Measurements from ENCODE around the gene CIDEC.

Gene CIDEC

DNA sequence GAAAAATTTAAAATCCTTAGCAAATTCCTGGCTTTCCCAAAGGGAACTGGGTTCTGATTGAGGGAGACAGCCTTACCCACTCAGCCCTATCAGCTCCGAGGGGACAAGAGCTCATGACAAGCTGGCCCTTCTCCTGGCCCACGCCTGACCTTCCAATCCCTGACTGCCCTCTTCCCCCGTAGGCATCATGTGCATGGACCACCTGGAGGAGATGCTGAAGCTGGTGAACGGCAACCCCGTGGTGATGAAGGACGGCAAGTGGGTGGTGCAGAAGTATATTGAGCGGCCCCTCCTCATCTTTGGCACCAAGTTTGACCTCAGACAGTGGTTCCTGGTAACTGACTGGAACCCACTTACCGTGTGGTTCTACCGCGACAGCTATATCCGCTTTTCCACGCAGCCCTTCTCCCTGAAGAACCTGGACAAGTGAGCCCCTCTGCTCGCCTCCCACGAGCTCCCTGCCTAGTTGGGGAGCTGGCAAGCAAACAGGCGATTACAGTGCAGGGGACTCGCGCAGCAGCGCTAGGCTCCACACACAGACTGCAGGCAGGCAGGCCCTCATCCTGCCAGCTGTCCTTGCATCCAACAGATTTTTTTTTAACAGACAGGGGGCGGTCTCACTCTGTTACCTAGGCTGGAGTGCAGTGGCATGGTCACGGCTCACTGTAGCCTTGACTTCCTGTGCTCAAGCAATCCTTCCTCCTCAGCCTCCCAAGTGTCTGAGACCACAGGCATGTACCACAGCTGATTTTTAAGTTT is 53.1 kb downstream of the CIDEC start:
- Histone ChIP-seq H3K27ac (ENCODE audit: low read depth, low read length) (no peak overlapping the region), H3K4me2 (ENCODE audit: low read length) (no peak overlapping the region), H3K27me3 (ENCODE audit: control insufficient read depth, low read length) (no peaks in the 10 kb centered on the region), H3K4me1 (ENCODE audit: control insufficient read depth, low read length) (peaks cover 7% of the 10 kb centered on the region), H4K20me1 (ENCODE audit: control insufficient read depth, insufficient read depth, low read depth, low read length) (no peaks in the 10 kb centered on the region), H3K4me3 (ENCODE audit: low read length) (no peak overlapping the region), H3K79me2 (ENCODE audit: control insufficient read depth, low read length) (no peaks in the 10 kb centered on the region), H3K9me3 (ENCODE audit: control insufficient read depth, insufficient read depth, low read length) (no peaks in the 10 kb centered on the region), H3F3A (ENCODE audit: control insufficient read depth, insufficient read depth) (no peaks in the 10 kb centered on the region), H3K36me3 (ENCODE audit: control insufficient read depth, low read length) (peaks cover 10% of the 10 kb centered on the region; the same call in 1 of the 2 replicates), H3K9me2 (replicated peaks; ENCODE audit: control insufficient read depth, low read length) (no peaks in the 10 kb centered on the region)
- TF ChIP-seq, protein P1, sequence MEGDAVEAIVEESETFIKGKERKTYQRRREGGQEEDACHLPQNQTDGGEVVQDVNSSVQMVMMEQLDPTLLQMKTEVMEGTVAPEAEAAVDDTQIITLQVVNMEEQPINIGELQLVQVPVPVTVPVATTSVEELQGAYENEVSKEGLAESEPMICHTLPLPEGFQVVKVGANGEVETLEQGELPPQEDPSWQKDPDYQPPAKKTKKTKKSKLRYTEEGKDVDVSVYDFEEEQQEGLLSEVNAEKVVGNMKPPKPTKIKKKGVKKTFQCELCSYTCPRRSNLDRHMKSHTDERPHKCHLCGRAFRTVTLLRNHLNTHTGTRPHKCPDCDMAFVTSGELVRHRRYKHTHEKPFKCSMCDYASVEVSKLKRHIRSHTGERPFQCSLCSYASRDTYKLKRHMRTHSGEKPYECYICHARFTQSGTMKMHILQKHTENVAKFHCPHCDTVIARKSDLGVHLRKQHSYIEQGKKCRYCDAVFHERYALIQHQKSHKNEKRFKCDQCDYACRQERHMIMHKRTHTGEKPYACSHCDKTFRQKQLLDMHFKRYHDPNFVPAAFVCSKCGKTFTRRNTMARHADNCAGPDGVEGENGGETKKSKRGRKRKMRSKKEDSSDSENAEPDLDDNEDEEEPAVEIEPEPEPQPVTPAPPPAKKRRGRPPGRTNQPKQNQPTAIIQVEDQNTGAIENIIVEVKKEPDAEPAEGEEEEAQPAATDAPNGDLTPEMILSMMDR (IDR thresholded peaks at IDR 0.05; ENCODE audit: low read depth, low read length, poor library complexity, severe bottlenecking) = peak; percentile 68
- TF ChIP-seq EZH2phosphoT487 (IDR thresholded peaks at IDR 0.05; ENCODE audit: borderline replicate concordance, low read length) = no peak

DNA sequence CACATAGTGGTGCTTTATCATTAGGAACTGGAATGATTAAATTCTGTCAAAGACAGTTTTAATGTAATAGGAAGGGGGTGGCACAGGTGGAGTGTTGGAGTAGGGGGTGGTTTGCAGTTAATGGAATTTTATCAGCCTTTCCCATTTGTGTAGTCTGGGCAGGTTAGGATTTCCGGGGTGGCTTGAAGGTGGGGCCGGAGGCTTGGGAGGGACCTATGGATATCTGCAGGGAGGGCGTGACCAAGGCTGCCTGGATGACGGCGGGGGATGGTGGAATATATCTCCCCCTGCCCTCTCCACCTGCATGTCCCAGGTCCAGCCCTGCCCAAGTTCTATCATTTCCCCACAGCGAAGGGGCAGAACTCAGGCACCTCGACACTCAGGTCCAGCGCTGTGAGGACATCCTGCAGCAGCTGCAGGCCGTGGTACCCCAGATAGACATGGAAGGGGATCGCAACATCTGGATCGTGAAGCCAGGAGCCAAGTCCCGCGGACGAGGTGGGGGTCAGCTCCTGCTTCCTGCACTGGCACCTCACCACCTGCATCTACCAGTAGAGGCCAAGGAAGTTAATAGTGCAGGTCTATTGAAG is 54.5 kb downstream of the CIDEC start:
- Histone ChIP-seq H3K79me2 (ENCODE audit: control insufficient read depth, low read length) (no peaks in the 10 kb centered on the region), H3K4me3 (ENCODE audit: low read length) (no peak overlapping the region), H3K9me2 (replicated peaks; ENCODE audit: control insufficient read depth, low read length) (no peaks in the 10 kb centered on the region), H3K4me1 (ENCODE audit: control insufficient read depth, low read length) (peaks cover 7% of the 10 kb centered on the region), H3F3A (ENCODE audit: control insufficient read depth, insufficient read depth) (no peaks in the 10 kb centered on the region), H3K27me3 (ENCODE audit: control insufficient read depth, low read length) (no peaks in the 10 kb centered on the region), H3K9me3 (ENCODE audit: control insufficient read depth, insufficient read depth, low read length) (no peaks in the 10 kb centered on the region), H3K36me3 (ENCODE audit: control insufficient read depth, low read length) (peaks cover 10% of the 10 kb centered on the region; the same call in 1 of the 2 replicates), H3K27ac (ENCODE audit: low read depth, low read length) (no peak overlapping the region), H4K20me1 (ENCODE audit: control insufficient read depth, insufficient read depth, low read depth, low read length) (no peaks in the 10 kb centered on the region), H3K4me2 (ENCODE audit: low read length) (no peak overlapping the region)
- no peak for TF ChIP-seq EZH2phosphoT487 (IDR thresholded peaks at IDR 0.05; ENCODE audit: borderline replicate concordance, low read length)
- TF ChIP-seq, protein P1 (IDR thresholded peaks at IDR 0.05; ENCODE audit: low read depth, low read length, poor library complexity, severe bottlenecking) = no peak

DNA sequence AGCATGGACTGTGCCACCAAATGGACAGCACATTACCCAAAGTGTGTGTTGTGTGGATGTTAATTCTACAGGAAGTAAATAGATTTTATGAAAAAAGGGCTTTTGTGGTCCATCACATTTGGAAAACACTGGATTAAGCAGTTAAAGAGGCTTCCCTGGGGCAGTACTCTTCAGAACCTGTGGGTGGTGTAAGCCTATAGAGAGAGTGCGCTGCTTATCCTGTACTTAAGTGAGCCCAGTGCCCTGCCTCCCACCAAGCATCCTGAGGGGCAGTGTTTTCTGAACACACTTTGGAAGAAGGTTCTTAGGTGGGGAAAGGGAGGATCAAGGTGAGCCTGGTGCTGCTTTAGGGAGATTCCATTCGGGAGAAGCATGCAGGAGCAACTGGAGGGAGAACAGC is 59.1 kb downstream of the CIDEC start:
- Histone ChIP-seq H3K9me2 (replicated peaks; ENCODE audit: control insufficient read depth, low read length) (no peaks in the 10 kb centered on the region), H3K4me3 (ENCODE audit: low read length) (no peak overlapping the region), H3K36me3 (ENCODE audit: control insufficient read depth, low read length) (no peaks in the 10 kb centered on the region; the same call in 1 of the 2 replicates), H3K27me3 (ENCODE audit: control insufficient read depth, low read length) (no peaks in the 10 kb centered on the region), H3K79me2 (ENCODE audit: control insufficient read depth, low read length) (no peaks in the 10 kb centered on the region), H3K4me1 (ENCODE audit: control insufficient read depth, low read length) (no peaks in the 10 kb centered on the region), H4K20me1 (ENCODE audit: control insufficient read depth, insufficient read depth, low read depth, low read length) (no peaks in the 10 kb centered on the region), H3F3A (ENCODE audit: control insufficient read depth, insufficient read depth) (no peaks in the 10 kb centered on the region), H3K4me2 (ENCODE audit: low read length) (no peak overlapping the region), H3K9me3 (ENCODE audit: control insufficient read depth, insufficient read depth, low read length) (no peaks in the 10 kb centered on the region), H3K27ac (ENCODE audit: low read depth, low read length) (no peak overlapping the region)
- TF ChIP-seq EZH2phosphoT487 (IDR thresholded peaks at IDR 0.05; ENCODE audit: borderline replicate concordance, low read length) = no peak
- TF ChIP-seq, protein P1 (IDR thresholded peaks at IDR 0.05; ENCODE audit: low read depth, low read length, poor library complexity, severe bottlenecking) = no peak

All from DOHH2 (cell line).